Measurements from ENCODE around the gene YIPF2.

DNA sequence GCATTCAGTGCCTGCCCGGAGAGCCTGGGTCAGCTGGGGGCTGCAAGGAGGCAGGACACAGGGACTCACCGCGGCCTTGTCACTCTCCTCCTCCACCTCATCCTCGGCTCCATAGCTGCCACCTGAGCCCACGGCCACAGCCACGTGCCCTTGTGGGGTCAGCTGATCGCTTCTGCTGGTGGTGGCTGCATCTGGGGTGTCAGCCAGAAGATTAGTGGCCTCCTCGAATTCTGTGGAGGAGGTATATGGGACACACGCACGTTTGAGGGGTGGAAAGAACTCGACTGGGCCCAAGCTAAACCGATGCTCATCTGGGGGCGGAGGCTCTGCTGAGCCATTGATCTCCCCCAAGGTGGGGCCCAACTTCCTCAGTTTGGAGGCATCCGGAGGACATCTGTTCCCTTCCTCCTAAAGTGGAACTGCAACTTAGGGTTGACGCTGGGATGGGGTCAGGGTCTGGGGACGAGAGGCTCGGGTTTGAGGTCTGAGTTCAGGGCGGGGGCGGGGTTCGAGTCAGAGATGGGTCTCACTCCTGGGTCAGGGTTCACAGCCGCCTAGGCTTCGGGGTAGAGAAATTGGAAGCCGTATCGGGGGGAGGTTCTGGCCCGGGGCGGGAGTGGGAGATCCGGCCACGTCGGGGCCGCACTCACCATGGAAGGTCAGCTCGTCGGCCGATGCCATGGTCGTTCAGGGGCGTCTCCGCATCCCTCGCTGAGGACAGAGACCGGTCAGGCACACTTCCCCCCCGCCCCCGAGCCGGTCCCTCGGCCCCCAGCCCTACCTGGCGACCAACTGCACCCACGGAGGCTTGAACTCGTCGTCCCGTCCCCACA is 493 bp downstream of the YIPF2 start:
- no peak for TF ChIP-seq CTCF (IDR thresholded peaks at IDR 0.05 in 4 of 5, conservative IDR thresholded peaks at IDR 0.05 in 1 of 5)
- TF ChIP-seq POLR2A (IDR thresholded peaks at IDR 0.05): no peak
